Fibroblast of lung (primary cell): ENCODE measurements around the gene MACROD2.

Experiments used
- CTCF ChIP-seq, 2 donors: IDR thresholded peaks in 1 of 2; conservative IDR thresholded peaks in 1 of 2; 1 replicate in 1 of 2; 2 replicates in 1 of 2; pipeline ENCODE4 v1.5.1; 2011 to 2012; ENCODE audit warnings: low read length in 2 of 2, control low read depth in 1 of 2, inconsistent platforms in 1 of 2, low read depth in 1 of 2, mild to moderate bottlenecking in 1 of 2
- EZH2 ChIP-seq: IDR thresholded peaks from 2 replicates; pipeline ENCODE4 v1.5.1; 2012; ENCODE audit warnings: low read length, control low read depth, mild to moderate bottlenecking; ENCODE audit errors: missing control alignments

GRCh38 chr20:14732996-14733395, 737.7 kb downstream of the MACROD2 start:
- TF ChIP-seq CTCF (conservative IDR thresholded peaks at IDR 0.05 in 1 of 2, IDR thresholded peaks at IDR 0.05 in 1 of 2; ENCODE audit: low read depth in 1 of 2, low read length in 2 of 2) (no peak), EZH2 (no peak)
